HEK293 (cell line): Measurements from ENCODE around the gene CD101.

ENCODE experiments used
- CTCF ChIP-seq: fragments of 450-650 bp; formaldehyde crosslinking; IDR thresholded peaks from 2 replicates; pipeline ENCODE4 v1.5.1; 2016; ENCODE audit warnings: missing biosample characterization, missing genetic modification characterization
- KLF1 ChIP-seq: fragments of 450-650 bp; formaldehyde crosslinking; IDR thresholded peaks from 2 replicates; pipeline ENCODE4 v1.5.1; 2016; ENCODE audit warnings: missing biosample characterization, missing genetic modification characterization
- YY1 ChIP-seq: fragments of 450-650 bp; formaldehyde crosslinking; IDR thresholded peaks from 2 replicates; pipeline ENCODE4 v1.5.1; 2018; ENCODE audit warnings: missing biosample characterization, missing genetic modification characterization
- ZFP3 ChIP-seq: fragments of 450-650 bp; formaldehyde crosslinking; IDR thresholded peaks from 2 replicates; pipeline ENCODE4 v1.5.1; 2016; ENCODE audit warnings: low read depth, missing biosample characterization, missing genetic modification characterization
- ZNF112 ChIP-seq: fragments of 450-650 bp; formaldehyde crosslinking; IDR thresholded peaks from 2 replicates; pipeline ENCODE4 v1.5.0; 2017; ENCODE audit warnings: missing biosample characterization, missing genetic modification characterization
- ZNF121 ChIP-seq: fragments of 450-650 bp; formaldehyde crosslinking; IDR thresholded peaks from 2 replicates; pipeline ENCODE4 v1.5.1; 2016; ENCODE audit warnings: missing biosample characterization, missing genetic modification characterization
- ZNF501 ChIP-seq: fragments of 450-650 bp; formaldehyde crosslinking; IDR thresholded peaks from 2 replicates; pipeline ENCODE4 v1.5.1; 2016; ENCODE audit warnings: missing biosample characterization, missing genetic modification characterization
- ZNF624 ChIP-seq: fragments of 450-650 bp; formaldehyde crosslinking; IDR thresholded peaks from 2 replicates; pipeline ENCODE4 v1.5.1; 2017; ENCODE audit warnings: missing biosample characterization, missing genetic modification characterization
- ZNF670 ChIP-seq: fragments of 450-650 bp; formaldehyde crosslinking; IDR thresholded peaks from 2 replicates; pipeline ENCODE4 v1.5.1; 2016; ENCODE audit warnings: missing biosample characterization, missing genetic modification characterization, low read depth
- ZNF830 ChIP-seq: fragments of 450-650 bp; IDR thresholded peaks from 2 replicates; pipeline ENCODE4 v1.5.0; 2018; ENCODE audit warnings: missing biosample characterization, missing genetic modification characterization, low read depth, mild to moderate bottlenecking, moderate library complexity
- TF ChIP-seq, protein P1 (sequence below): fragments of 450-650 bp; formaldehyde crosslinking; IDR thresholded peaks from 2 replicates; pipeline ENCODE4 v1.5.1; 2016; ENCODE audit warnings: missing biosample characterization, missing genetic modification characterization, low read depth
- TF ChIP-seq, protein P2 (sequence below): fragments of 450-650 bp; formaldehyde crosslinking; IDR thresholded peaks from 2 replicates; pipeline ENCODE4 v1.5.1; 2016; ENCODE audit warnings: missing biosample characterization, missing genetic modification characterization
- TF ChIP-seq, protein P3 (sequence below): fragments of 450-650 bp; formaldehyde crosslinking; conservative IDR thresholded peaks from 2 replicates; pipeline ENCODE4 v1.5.1; 2016; ENCODE audit warnings: low read depth, missing biosample characterization, missing genetic modification characterization

DNA sequence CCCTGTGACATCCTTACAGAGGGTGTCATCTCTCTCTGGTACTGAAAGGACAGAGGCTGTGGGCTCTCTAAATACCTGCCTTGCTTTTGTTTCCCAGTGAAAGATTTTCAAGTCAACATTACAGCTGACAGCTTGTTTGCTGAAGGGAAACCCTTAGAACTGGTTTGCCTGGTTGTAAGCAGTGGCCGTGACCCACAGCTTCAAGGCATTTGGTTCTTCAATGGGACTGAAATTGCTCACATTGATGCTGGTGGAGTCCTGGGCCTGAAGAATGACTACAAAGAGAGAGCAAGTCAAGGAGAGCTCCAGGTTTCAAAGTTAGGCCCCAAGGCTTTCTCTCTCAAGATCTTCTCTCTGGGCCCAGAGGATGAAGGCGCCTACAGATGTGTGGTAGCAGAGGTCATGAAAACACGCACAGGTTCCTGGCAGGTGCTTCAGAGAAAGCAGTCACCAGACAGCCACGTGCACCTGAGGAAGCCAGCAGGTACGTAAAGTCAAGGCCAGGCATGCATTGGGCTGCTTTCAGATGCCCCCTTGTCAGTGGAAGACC lies 11.8 kb downstream of the CD101 start:
- TF ChIP-seq, protein P1, sequence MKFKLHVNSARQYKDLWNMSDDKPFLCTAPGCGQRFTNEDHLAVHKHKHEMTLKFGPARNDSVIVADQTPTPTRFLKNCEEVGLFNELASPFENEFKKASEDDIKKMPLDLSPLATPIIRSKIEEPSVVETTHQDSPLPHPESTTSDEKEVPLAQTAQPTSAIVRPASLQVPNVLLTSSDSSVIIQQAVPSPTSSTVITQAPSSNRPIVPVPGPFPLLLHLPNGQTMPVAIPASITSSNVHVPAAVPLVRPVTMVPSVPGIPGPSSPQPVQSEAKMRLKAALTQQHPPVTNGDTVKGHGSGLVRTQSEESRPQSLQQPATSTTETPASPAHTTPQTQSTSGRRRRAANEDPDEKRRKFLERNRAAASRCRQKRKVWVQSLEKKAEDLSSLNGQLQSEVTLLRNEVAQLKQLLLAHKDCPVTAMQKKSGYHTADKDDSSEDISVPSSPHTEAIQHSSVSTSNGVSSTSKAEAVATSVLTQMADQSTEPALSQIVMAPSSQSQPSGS (tag by site-specific recombination) = no peak
- no peak for TF ChIP-seq ZFP3 (tag by site-specific recombination)
- TF ChIP-seq KLF1 (tag by site-specific recombination) = no peak
- no peak for TF ChIP-seq YY1 (tag by site-specific recombination)
- TF ChIP-seq, protein P2, sequence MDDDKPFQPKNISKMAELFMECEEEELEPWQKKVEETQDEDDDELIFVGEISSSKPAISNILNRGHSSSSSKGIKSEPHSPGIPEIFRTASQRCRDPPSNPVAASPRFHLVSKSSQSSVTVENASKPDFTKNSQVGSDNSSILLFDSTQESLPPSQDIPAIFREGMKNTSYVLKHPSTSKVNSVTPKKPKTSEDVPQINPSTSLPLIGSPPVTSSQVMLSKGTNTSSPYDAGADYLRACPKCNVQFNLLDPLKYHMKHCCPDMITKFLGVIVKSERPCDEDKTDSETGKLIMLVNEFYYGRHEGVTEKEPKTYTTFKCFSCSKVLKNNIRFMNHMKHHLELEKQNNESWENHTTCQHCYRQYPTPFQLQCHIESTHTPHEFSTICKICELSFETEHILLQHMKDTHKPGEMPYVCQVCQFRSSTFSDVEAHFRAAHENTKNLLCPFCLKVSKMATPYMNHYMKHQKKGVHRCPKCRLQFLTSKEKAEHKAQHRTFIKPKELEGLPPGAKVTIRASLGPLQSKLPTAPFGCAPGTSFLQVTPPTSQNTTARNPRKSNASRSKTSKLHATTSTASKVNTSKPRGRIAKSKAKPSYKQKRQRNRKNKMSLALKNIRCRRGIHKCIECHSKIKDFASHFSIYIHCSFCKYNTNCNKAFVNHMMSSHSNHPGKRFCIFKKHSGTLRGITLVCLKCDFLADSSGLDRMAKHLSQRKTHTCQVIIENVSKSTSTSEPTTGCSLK (tag by site-specific recombination) = no peak
- TF ChIP-seq CTCF (tag by site-specific recombination) = no peak
- TF ChIP-seq ZNF501 = no peak
- TF ChIP-seq ZNF830 = no peak
- TF ChIP-seq ZNF624 = no peak
- no peak for TF ChIP-seq ZNF112
- no peak for TF ChIP-seq ZNF121
- TF ChIP-seq, protein P3, sequence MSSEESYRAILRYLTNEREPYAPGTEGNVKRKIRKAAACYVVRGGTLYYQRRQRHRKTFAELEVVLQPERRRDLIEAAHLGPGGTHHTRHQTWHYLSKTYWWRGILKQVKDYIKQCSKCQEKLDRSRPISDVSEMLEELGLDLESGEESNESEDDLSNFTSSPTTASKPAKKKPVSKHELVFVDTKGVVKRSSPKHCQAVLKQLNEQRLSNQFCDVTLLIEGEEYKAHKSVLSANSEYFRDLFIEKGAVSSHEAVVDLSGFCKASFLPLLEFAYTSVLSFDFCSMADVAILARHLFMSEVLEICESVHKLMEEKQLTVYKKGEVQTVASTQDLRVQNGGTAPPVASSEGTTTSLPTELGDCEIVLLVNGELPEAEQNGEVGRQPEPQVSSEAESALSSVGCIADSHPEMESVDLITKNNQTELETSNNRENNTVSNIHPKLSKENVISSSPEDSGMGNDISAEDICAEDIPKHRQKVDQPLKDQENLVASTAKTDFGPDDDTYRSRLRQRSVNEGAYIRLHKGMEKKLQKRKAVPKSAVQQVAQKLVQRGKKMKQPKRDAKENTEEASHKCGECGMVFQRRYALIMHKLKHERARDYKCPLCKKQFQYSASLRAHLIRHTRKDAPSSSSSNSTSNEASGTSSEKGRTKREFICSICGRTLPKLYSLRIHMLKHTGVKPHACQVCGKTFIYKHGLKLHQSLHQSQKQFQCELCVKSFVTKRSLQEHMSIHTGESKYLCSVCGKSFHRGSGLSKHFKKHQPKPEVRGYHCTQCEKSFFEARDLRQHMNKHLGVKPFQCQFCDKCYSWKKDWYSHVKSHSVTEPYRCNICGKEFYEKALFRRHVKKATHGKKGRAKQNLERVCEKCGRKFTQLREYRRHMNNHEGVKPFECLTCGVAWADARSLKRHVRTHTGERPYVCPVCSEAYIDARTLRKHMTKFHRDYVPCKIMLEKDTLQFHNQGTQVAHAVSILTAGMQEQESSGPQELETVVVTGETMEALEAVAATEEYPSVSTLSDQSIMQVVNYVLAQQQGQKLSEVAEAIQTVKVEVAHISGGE = no peak
- no peak for TF ChIP-seq ZNF670 (tag by site-specific recombination)
